ENCODE results near the gene ATP2A2. TPM values are rescaled to one million over a fixed set of nuclear protein-coding genes. Genes with fewer than 3 reads are reported as not detected.

Gene ATP2A2
- total and polyA plus RNA-seq, 10 donors, result 7.8 to 143 (median 107) TPM

- Histone ChIP-seq H3K36me3 (peaks cover 4 to 85% (median 68%) of the 10 kb centered on the region in 6 donors), H3K27ac (no peak overlapping the region), H3K27me3 (replicated peaks in 1 of 7) (no peaks in the 10 kb centered on the region), H3K4me3 (no peak overlapping the region), H3K4me1 (peaks cover 0 to 25% (median 15%) of the 10 kb centered on the region in 6 donors), H3K9me3 (no peaks in the 10 kb centered on the region)
- TF ChIP-seq CTCF (IDR thresholded peaks at IDR 0.05 in 8 of 11, conservative IDR thresholded peaks at IDR 0.05 in 3 of 11) (no peak), POLR2AphosphoS5 (IDR thresholded peaks at IDR 0.05) (peak in 1 of 3 donors; percentile 55)
- intact Hi-C loops (cut with DNase I; ENCODE audit: low total_unique reads), result no loop called here
- no peak for DNase-seq
- 94 to 98% (median 95%) methylated on average over 8 of the region's 8 CpGs for WGBS, 5 donors
Observed at GRCh38 chr12:110347767-110348166, 66.7 kb downstream of the ATP2A2 start.

GRCh38 chr12:110348431-110349059 is 67.5 kb downstream of the ATP2A2 start:
- DNase-seq, result no peak
- H3K4me1 ChIP-seq, result peaks cover 0 to 28% (median 15%) of the 10 kb centered on the region in 6 donors
- no peaks in the 10 kb centered on the region for H3K9me3 ChIP-seq
- TF ChIP-seq CTCF (IDR thresholded peaks at IDR 0.05 in 8 of 11, conservative IDR thresholded peaks at IDR 0.05 in 3 of 11) (no peak), POLR2AphosphoS5 (IDR thresholded peaks at IDR 0.05) (no peak), POLR2A (IDR thresholded peaks at IDR 0.05) (no peak)
- no peak overlapping the region for H3K4me3 ChIP-seq
- no peaks in the 10 kb centered on the region for H3K27me3 ChIP-seq (replicated peaks in 1 of 7)
- H3K36me3 ChIP-seq, result peaks cover 4 to 77% (median 60%) of the 10 kb centered on the region in 6 donors
- H3K27ac ChIP-seq, result peak overlapping the region in 1 of 8 donors; percentile 35
- intact Hi-C loops (cut with DNase I; ENCODE audit: low total_unique reads), result no loop called here
- 88 to 93% (median 91%) methylated on average over 7 of the region's 7 CpGs for WGBS, 5 donors

GRCh38 chr12:110349096-110349495 is 68.0 kb downstream of the ATP2A2 start:
- intact Hi-C loops (cut with DNase I; ENCODE audit: low total_unique reads), result no loop called here
- TF ChIP-seq CTCF (IDR thresholded peaks at IDR 0.05 in 8 of 11, conservative IDR thresholded peaks at IDR 0.05 in 3 of 11), result no peak
- TF ChIP-seq POLR2AphosphoS5 (IDR thresholded peaks at IDR 0.05), result no peak
- TF ChIP-seq POLR2A (IDR thresholded peaks at IDR 0.05), result no peak
- no peak for DNase-seq
- H3K4me1 ChIP-seq, result peaks cover 0 to 34% (median 18%) of the 10 kb centered on the region in 6 donors
- H3K36me3 ChIP-seq, result peaks cover 4 to 72% (median 55%) of the 10 kb centered on the region in 6 donors
- no peak overlapping the region for H3K4me3 ChIP-seq
- 41 to 66% (median 52%) methylated on average over 4 of the region's 4 CpGs for WGBS, 5 donors
- H3K27me3 ChIP-seq (replicated peaks in 1 of 7), result no peaks in the 10 kb centered on the region
- no peaks in the 10 kb centered on the region for H3K9me3 ChIP-seq
- H3K27ac ChIP-seq, result peak overlapping the region in 5 of 8 donors; percentile 4 to 64 (median 35)

GRCh38 chr12:110349514-110350151 is 68.6 kb downstream of the ATP2A2 start:
- TF ChIP-seq CTCF (IDR thresholded peaks at IDR 0.05 in 8 of 11, conservative IDR thresholded peaks at IDR 0.05 in 3 of 11), result no peak
- TF ChIP-seq POLR2AphosphoS5 (IDR thresholded peaks at IDR 0.05), result peak; percentile 37 to 52 (median 47)
- H3K4me1 ChIP-seq, result peaks cover 3 to 39% (median 23%) of the 10 kb centered on the region in 6 donors
- DNase-seq, result no peak
- no peaks in the 10 kb centered on the region for H3K27me3 ChIP-seq (replicated peaks in 1 of 7)
- peak overlapping the region in 6 of 8 donors; percentile 4 to 64 (median 36) for H3K27ac ChIP-seq
- intact Hi-C loops (cut with DNase I; ENCODE audit: low total_unique reads), result no loop called here
- no peaks in the 10 kb centered on the region for H3K9me3 ChIP-seq
- WGBS, 5 donors, result 16 to 33% (median 22%) methylated on average over 11 to 12 of the region's 12 CpGs
- H3K4me3 ChIP-seq, result no peak overlapping the region
- peaks cover 0 to 67% (median 50%) of the 10 kb centered on the region in 6 donors for H3K36me3 ChIP-seq
